GM13976 (cell line): ENCODE measurements around the gene PDE4D.

Source experiments
- DNase-seq: peaks from one replicate; pipeline ENCODE4 v3.0.0; 2012; ENCODE audit warnings: low spot score
- in situ Hi-C: fragments of 300-500 bp; cut with MboI; formaldehyde crosslinking; loops from one replicate; pipeline ENCODE4 v1.12.0; 2022; ENCODE audit warnings: low sequenced_read_pairs, mixed read lengths, inconsistent platforms; ENCODE audit not compliant: unreplicated experiment
- TF ChIP-seq, protein P1 (sequence below): IDR thresholded peaks from 2 replicates; pipeline ENCODE4 v1.5.1; 2012; ENCODE audit warnings: borderline replicate concordance, mild to moderate bottlenecking; ENCODE audit not compliant: insufficient read depth; ENCODE audit errors: extremely low read depth, missing control alignments, control extremely low read depth

The PDE4D gene

DNA sequence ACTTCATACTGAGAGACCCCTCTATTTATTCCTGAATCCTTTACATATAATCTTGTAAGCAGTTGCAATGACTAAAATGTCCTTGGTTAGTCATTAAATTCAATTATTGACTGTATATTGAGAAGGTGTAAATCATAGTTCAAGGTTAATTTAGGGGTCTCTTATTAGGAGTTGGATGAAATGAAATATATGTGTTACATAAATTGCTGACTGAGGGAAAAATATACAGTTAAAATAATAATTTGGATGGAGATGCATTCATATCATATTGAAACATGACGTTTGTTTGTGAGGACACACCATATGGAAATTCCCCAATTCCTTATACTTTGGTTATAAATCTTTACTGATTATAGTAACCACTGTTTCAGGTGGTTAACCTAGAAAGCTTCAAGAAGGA is 430.6 kb downstream of the PDE4D start:
- TF ChIP-seq, protein P1, sequence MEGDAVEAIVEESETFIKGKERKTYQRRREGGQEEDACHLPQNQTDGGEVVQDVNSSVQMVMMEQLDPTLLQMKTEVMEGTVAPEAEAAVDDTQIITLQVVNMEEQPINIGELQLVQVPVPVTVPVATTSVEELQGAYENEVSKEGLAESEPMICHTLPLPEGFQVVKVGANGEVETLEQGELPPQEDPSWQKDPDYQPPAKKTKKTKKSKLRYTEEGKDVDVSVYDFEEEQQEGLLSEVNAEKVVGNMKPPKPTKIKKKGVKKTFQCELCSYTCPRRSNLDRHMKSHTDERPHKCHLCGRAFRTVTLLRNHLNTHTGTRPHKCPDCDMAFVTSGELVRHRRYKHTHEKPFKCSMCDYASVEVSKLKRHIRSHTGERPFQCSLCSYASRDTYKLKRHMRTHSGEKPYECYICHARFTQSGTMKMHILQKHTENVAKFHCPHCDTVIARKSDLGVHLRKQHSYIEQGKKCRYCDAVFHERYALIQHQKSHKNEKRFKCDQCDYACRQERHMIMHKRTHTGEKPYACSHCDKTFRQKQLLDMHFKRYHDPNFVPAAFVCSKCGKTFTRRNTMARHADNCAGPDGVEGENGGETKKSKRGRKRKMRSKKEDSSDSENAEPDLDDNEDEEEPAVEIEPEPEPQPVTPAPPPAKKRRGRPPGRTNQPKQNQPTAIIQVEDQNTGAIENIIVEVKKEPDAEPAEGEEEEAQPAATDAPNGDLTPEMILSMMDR, result no peak
- no peak for DNase-seq
- in situ Hi-C loops, result no loop called here

DNA sequence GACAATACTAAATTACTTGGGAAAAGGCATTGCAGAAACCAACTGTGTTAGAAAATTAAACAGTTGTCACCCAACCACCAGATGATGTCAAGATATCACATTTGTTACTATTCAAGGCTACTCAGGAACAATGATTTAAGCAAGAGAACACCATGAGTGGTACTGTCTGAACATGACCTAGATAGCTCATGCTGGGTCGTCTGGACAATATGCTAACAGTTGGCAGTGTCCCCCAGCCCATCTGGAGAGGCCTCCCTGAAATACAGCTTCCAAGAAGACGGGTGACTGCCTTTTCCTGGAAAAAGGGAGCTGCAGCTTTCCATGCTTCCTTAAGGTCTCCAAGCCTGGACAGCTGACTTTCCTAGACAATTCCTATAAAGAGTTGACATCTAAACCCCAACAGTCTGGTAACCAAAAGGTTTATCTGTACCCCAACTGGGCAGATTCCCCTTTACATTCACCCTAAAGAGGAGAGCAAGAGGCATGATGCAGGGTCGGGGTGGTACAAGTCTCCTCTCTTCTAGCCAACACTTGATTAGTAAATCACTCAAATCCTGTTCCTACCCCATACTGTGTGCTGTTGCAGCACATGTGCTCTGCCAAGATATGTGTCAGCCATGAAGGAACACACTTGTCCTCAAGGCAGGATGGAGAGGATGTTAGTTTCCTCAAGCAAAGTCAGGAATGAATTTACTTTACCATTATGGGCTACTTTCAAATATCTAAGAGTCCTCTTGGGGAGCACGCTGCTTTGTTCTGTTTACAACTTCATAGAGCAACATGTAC is 433.0 kb downstream of the PDE4D start:
- TF ChIP-seq, protein P1, result no peak
- in situ Hi-C loops, result no loop called here
- DNase-seq, result no peak

DNA sequence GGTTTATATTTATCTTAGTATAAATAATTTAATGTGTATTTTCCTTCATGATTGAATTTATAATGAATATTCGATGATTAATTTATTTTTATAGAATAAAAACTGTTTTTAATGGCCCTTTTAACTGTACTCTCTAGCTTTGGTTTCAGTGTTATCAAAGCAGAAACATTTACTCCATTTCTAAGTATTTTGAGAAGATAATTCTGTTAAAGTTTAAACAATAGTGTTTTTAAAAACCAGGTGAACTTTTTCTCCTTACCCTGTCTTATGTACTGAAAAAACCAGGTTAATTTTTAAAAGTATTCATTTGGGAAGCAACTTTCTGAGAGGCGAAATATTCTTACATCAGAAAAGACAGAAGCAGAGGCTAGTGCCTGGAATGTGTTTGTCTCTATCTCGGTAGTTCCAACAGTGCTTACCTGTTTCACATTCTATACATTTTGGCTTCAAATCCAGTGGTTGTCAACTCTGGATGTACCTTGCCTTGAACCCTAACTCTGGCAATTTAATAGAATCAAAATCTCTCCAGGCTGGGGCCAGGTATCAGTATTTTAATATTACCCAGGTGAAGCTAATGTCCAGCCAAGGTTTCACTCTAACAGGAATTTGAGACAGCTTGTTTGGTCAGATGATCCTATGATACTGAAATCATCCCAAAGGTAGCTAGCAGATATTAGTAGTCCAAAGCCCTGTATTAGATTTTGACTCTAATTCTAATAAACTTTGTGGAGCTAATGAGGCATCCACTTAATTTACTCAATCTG is 434.4 kb downstream of the PDE4D start:
- no peak for DNase-seq
- TF ChIP-seq, protein P1, result no peak

DNA sequence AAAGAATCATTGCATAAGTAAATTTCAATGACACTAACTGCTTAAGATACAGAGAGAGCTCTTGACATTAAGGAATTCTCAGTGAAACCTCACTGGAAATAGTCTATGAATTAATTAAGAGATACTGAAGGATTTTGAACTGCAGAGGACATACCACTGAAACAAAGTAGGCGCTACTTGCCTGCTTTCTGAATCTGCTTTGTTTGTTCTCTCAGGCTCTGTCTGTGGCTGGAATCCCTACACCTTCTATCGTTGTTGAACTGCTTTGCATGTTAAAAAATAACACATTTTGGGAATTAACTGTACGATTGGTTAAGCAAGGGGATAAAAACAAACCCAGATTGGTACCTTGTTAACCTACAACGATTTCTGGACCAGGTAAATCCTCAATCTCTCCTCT is 435.2 kb downstream of the PDE4D start:
- DNase-seq, result no peak
- TF ChIP-seq, protein P1, result no peak
- in situ Hi-C loops, result no loop called here

More for the DNA sequence above, 434.4 kb downstream of the PDE4D start:
- in situ Hi-C loops, result no loop called here

DNA sequence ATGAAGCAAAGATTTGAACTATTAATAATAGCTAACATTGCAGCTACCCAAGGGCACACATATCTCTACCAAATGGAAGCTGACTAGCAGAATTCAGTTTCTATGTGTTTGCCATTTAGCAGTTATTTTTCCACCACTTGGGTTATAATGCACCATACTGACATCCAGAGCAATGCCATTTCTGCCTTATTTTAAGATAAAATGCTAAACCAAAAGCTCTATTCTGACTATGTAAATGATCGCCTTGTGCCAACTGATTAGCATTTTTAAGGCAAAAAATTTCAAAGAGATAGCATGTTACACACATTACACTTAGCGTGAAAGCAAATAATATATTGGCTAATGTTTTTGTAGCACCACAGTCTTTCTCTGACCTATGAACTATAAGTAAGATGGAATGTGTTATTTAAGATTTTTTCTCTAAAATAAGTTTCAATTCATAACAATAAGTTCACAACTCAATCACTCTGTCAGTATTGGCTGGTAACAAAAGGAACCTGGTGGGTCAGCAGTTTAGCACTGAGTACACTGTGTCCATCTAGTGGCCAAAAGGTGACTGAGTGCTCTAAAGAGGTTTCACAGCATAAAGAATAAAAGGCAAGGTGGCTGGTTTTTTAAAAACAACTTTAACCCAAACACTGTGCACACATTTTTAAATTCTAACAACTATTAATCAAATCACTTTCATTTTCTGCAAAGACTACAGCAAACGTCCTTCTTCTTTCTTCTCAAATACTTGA is 443.5 kb downstream of the PDE4D start:
- in situ Hi-C loops, result no loop called here
- no peak for DNase-seq
- TF ChIP-seq, protein P1, result no peak

DNA sequence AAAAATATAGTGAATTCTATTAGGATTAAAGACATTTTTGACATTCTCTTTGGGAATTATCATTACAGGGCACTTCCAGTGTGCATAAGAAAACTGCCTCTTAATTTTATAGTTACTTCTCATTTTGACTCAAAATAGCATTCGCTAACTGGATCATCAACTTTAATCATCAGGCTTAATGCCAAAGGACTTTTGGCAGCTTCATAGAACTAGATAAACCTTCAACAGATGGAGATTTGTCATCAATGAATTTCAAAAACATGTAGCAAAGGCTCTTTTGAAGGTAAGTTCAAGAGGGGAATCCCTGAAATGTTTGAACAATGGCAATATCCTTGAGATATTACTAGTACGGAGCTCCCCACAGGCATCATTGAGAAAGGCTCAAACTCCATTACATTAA is 447.2 kb downstream of the PDE4D start:
- TF ChIP-seq, protein P1, result no peak
- in situ Hi-C loops, result no loop called here
- no peak for DNase-seq
